GM12891 (cell line): ENCODE data around the gene TAPBP.

Source experiments
- DNase-seq: peaks from one replicate; pipeline ENCODE4 v3.0.0; 2011; ENCODE audit warnings: low spot score; ENCODE audit not compliant: insufficient read length
- FAIRE-seq: peaks from 2 replicates; lab custom pipeline; 2011; peaks lifted over from hg19 to GRCh38; lab: Jason Lieb, UNC
- PAX5 ChIP-seq: IDR thresholded peaks from 2 replicates; pipeline ENCODE4 v1.6.1; 2011; ENCODE audit warnings: low read length, moderate library complexity, mild to moderate bottlenecking; ENCODE audit not compliant: insufficient read depth, severe bottlenecking
- POLR2A ChIP-seq: IDR thresholded peaks from 2 replicates; pipeline ENCODE4 v1.6.1; 2011; ENCODE audit warnings: low read depth, low read length, control low read depth
- POLR2AphosphoS5 ChIP-seq: IDR thresholded peaks from 2 replicates; pipeline ENCODE4 v1.6.1; 2011; ENCODE audit warnings: low read depth, low read length, control low read depth
- POU2F2 ChIP-seq: IDR thresholded peaks from 2 replicates; pipeline ENCODE4 v1.6.1; 2011; ENCODE audit warnings: low read depth, mild to moderate bottlenecking, control low read depth, low read length, moderate library complexity
- SPI1 ChIP-seq: IDR thresholded peaks from 2 replicates; pipeline ENCODE4 v1.6.1; 2011; ENCODE audit warnings: low read depth, low read length, control low read depth
- TAF1 ChIP-seq: IDR thresholded peaks from 2 replicates; pipeline ENCODE4 v1.6.1; 2011; ENCODE audit warnings: low read depth, low read length, control low read depth

TAPBP gene

GRCh38 chr6:33259032-33259431 lies 54.8 kb downstream of the TAPBP start:
- no peak for FAIRE-seq
- TF ChIP-seq SPI1 (no peak), POLR2AphosphoS5 (no peak), TAF1 (no peak), POLR2A (no peak), PAX5 (no peak), POU2F2 (no peak)
- no peak for DNase-seq

- DNase-seq (no peak), FAIRE-seq (no peak)
- TF ChIP-seq PAX5, result no peak
- no peak for TF ChIP-seq POU2F2
- TF ChIP-seq POLR2AphosphoS5, result no peak
- no peak for TF ChIP-seq POLR2A
- TF ChIP-seq TAF1, result no peak
- TF ChIP-seq SPI1, result no peak
Observed at GRCh38 chr6:33254591-33254990, 59.3 kb downstream of the TAPBP start.

- DNase-seq, result no peak
- TF ChIP-seq TAF1 (no peak), PAX5 (no peak), SPI1 (no peak), POLR2A (no peak), POLR2AphosphoS5 (no peak), POU2F2 (no peak)
- FAIRE-seq, result no peak
Observed at GRCh38 chr6:33252759-33253158, 61.1 kb downstream of the TAPBP start.

DNA sequence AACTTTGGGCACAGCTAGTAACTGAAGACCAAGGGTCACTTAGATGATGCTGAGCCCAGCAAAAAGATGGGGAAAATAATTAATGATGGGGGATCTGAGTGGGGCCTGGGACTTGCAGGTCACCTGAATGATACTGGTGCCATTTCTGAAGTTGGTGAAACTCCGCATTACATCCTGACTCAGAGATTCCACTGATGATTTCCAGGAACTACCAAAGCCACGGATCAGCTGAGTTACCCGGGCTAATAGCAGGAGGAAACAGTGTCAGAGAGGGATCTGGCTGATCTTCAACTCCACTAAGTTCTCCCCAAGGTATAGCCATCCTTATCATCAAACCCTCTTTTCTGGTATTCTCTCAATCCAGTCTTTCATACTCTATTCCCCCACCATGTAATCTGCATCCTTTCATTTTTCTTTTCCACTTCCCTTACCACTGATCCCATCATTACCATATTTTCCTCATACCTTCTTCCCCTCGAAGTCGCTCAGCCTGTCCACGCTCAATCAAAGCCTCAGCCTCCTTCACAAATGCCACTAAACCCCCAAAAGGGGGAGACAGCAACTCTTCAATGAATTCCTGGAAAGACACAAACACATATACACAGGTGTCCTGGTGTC lies 62.4 kb downstream of the TAPBP start:
- DNase-seq (no peak), FAIRE-seq (no peak)
- TF ChIP-seq SPI1 (no peak), POLR2AphosphoS5 (no peak), POU2F2 (no peak), TAF1 (no peak), PAX5 (no peak), POLR2A (no peak)

- DNase-seq (no peak), FAIRE-seq (no peak)
- no peak for TF ChIP-seq POLR2A
- no peak for TF ChIP-seq POLR2AphosphoS5
- no peak for TF ChIP-seq SPI1
- no peak for TF ChIP-seq TAF1
- TF ChIP-seq PAX5, result no peak
- TF ChIP-seq POU2F2, result no peak
Observed at GRCh38 chr6:33250731-33251130, 63.1 kb downstream of the TAPBP start.

DNA sequence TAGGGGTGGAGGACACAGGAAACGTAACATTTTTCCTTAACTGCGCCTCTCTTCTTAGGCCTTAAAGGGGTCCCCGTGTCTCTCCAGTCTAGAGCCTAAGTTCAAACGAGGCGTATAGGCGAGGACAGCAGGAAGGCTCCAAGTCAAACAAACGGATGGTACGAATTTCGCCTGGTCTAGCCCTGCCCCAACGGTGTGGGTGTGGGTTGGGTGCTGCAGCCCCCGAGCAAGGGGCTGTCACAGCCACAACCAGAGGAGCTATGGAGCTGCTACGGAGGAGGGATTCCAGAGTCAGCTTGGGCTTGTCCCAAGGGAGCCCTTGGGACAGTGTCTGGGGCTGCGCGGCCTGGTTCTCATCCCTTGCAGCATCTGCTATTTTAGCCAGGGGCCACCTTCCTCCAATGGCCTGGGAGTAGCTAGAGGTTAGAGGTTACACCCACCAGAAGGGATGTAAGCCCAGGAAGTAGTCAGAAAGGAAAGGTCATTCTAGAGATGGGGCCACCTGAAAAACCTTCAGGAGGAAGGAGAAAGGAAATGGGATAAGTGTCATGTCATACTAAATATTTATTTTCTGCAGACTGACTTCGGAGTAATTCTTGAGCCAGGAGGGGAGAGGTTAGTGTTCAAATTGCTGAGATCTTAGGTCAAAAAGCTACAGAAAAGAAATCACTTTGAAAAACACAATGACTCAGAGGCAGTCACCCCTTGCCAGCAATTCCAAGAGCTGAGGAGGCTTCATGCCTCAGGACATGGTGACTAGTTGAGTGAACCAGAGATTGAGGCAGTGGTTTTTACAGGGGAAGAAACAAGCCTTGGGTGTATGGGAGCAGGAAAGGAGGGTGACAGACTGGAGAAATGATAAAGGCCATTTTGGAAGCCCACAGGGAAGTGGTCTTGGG lies 63.9 kb downstream of the TAPBP start:
- no peak for TF ChIP-seq POU2F2
- TF ChIP-seq PAX5, result no peak
- no peak for TF ChIP-seq POLR2A
- FAIRE-seq (no peak), DNase-seq (no peak)
